Neural progenitor cell (in vitro differentiated cells): ENCODE data around the gene ZNF423. TPM values are rescaled to one million over a fixed set of nuclear protein-coding genes. Genes with fewer than 3 reads are reported as not detected.
A peak's percentile ranks its signal among the peaks of the same experiment; 100 is the strongest.

Experiments
- DNase-seq: peaks from one replicate; pipeline ENCODE4 v3.0.0-alpha.2; 2016; ENCODE audit warnings: low spot score
- H2AFZ ChIP-seq: fragments of 200-600 bp; sonication (generic); replicated peaks from 2 replicates; pipeline ENCODE4 v1.6.1; 2016; ENCODE audit warnings: antibody characterized with exemption
- H3F3A ChIP-seq: fragments of 200-600 bp; sonication (generic); 2 replicates; pipeline ENCODE4 v1.6.1; 2016; ENCODE audit warnings: antibody characterized with exemption, low read depth
- H3K27ac ChIP-seq: fragments of 200-600 bp; sonication (generic); 2 replicates; pipeline ENCODE4 v1.5.1; 2016; ENCODE audit warnings: mild to moderate bottlenecking
- H3K27me3 ChIP-seq: fragments of 200-600 bp; sonication (generic); 2 replicates; pipeline ENCODE4 v1.6.1; 2016; ENCODE audit warnings: mild to moderate bottlenecking, moderate library complexity
- H3K36me3 ChIP-seq: fragments of 200-600 bp; sonication (generic); 2 replicates; pipeline ENCODE4 v1.5.1; 2016
- H3K4me1 ChIP-seq: fragments of 200-600 bp; sonication (generic); 2 replicates; pipeline ENCODE4 v1.6.1; 2016; ENCODE audit warnings: mixed run types
- H3K4me2 ChIP-seq: fragments of 200-600 bp; sonication (generic); 2 replicates; pipeline ENCODE4 v1.6.1; 2016
- H3K4me3 ChIP-seq: fragments of 200-600 bp; sonication (generic); 2 replicates; pipeline ENCODE4 v1.5.1; 2016
- H3K79me2 ChIP-seq: fragments of 200-600 bp; sonication (generic); 2 replicates; pipeline ENCODE4 v1.6.1; 2016; ENCODE audit warnings: low read depth
- H3K9ac ChIP-seq: fragments of 200-600 bp; sonication (generic); 2 replicates; pipeline ENCODE4 v1.6.1; 2016
- H3K9me3 ChIP-seq: fragments of 200-600 bp; sonication (generic); 2 replicates; pipeline ENCODE4 v1.5.1; 2016; ENCODE audit warnings: low read depth
- H4K20me1 ChIP-seq: fragments of 200-600 bp; sonication (generic); 2 replicates; pipeline ENCODE4 v1.6.1; 2016; ENCODE audit warnings: low read depth
- H3K27ac Mint-ChIP-seq: 3 replicates; pipeline ENCODE4 v1.8.0; 2021; ENCODE audit warnings: mixed read lengths
- H3K27me3 Mint-ChIP-seq: 2 replicates; pipeline ENCODE4 v1.8.0; 2022; ENCODE audit warnings: low read depth, mild to moderate bottlenecking, inconsistent platforms, moderate library complexity, mixed read lengths; ENCODE audit not compliant: insufficient read depth
- H3K36me3 Mint-ChIP-seq: 3 replicates; pipeline ENCODE4 v1.8.0; 2021; ENCODE audit warnings: mixed read lengths
- H3K4me1 Mint-ChIP-seq: 3 replicates; pipeline ENCODE4 v1.8.0; 2021; ENCODE audit warnings: mixed read lengths
- H3K4me3 Mint-ChIP-seq: 3 replicates; pipeline ENCODE4 v1.8.0; 2021; ENCODE audit warnings: mild to moderate bottlenecking, moderate library complexity, mixed read lengths
- H3K9me3 Mint-ChIP-seq: 3 replicates; pipeline ENCODE4 v1.8.0; 2020; ENCODE audit warnings: mixed read lengths
- EZH2 ChIP-seq: fragments of 200-600 bp; sonication (generic); IDR thresholded peaks from 2 replicates; pipeline ENCODE4 v1.6.1; 2017; ENCODE audit warnings: antibody characterized with exemption, mild to moderate bottlenecking, moderate library complexity
- EZH2phosphoT487 ChIP-seq: fragments of 200-600 bp; sonication (generic); IDR thresholded peaks from 2 replicates; pipeline ENCODE4 v1.6.1; 2017; ENCODE audit warnings: antibody characterized with exemption
- total RNA-seq: library from RNA; depleted of rRNA; stranded (reverse); fragments of >200 nt; gene quantifications from 2 replicates; pipeline ENCODE4 v1.2.3, GENCODE V29; 2015; ENCODE audit warnings: low replicate concordance
- TF ChIP-seq, protein P1 (sequence below): fragments of 200-600 bp; sonication (generic); IDR thresholded peaks from 2 replicates; pipeline ENCODE4 v1.5.1; 2017; ENCODE audit warnings: antibody characterized with exemption, mild to moderate bottlenecking

ZNF423 gene
- total RNA-seq, 1 donor from 2014 or later, result 21.9 TPM

DNA sequence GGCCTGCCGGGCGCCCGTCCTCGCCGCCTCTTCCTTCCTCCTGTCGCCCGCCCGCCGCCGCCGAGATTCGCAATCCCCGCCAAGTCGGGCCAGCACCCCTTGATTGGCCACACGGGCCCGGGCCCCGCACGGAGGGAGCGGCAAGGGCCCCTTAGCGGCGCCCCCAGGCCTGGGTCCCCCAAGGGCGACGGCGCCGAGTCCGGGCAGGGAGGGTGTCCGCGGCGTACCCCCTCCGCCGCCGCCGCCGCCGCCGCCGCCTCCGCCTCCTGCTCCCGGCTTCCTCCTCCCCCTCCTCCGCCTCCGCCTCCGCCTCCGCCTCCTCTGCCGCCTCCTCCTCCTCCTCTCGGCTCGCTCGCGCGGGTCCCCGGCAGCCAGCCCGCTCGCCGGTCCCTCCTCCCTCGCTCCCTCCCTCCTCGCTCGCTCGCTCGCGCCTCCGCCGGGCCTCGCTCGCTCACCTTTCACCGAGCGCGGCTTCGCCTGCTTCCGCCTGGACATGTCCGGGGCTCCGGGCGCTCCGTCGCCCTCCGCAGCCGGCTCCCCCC, 561 bp downstream of the ZNF423 start:
- H3K27ac Mint-ChIP-seq, result no peak overlapping the region
- H3K9me3 Mint-ChIP-seq, result no peaks in the 10 kb centered on the region
- Histone ChIP-seq H3F3A (peaks cover 55% of the 10 kb centered on the region), H3K4me3 (peak overlapping the region; percentile 96), H3K9ac (no peak overlapping the region), H4K20me1 (peaks cover 41% of the 10 kb centered on the region), H3K36me3 (no peaks in the 10 kb centered on the region), H3K4me2 (peak overlapping the region; percentile 91), H3K9me3 (no peaks in the 10 kb centered on the region), H3K4me1 (peaks cover 47% of the 10 kb centered on the region), H3K79me2 (peaks cover 65% of the 10 kb centered on the region), H3K27ac (peak overlapping the region; percentile 87), H2AFZ (no peak overlapping the region), H3K27me3 (peaks cover 31% of the 10 kb centered on the region)
- H3K4me3 Mint-ChIP-seq, result peak overlapping the region; percentile 77
- peaks cover 13% of the 10 kb centered on the region for H3K27me3 Mint-ChIP-seq
- TF ChIP-seq EZH2phosphoT487 (peak; percentile 33), EZH2 (no peak)
- H3K4me1 Mint-ChIP-seq, result peaks cover 52% of the 10 kb centered on the region
- peak; percentile 96 for DNase-seq
- H3K36me3 Mint-ChIP-seq, result no peaks in the 10 kb centered on the region

DNA sequence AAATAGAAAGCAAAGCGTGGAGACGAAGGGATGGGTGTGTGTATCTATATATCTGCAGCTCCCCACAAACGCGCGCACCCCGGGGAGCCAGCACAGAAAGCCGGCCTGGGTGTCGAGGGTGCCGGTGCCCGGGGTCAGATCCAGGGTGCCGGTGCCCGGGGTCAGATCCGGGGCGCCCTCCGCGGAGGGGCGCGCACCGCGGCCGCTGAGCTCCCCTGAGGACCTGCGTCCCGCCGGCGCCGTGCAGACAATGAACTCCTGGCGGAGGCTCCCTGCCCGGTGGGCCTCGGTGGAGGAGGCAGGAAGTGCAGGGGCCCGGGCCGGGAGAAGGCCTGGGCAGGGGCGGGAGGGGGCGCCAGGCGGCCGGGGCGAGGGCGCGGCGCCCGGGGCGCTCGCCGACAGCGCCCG, 1.1 kb downstream of the ZNF423 start:
- no peak overlapping the region for H3K27ac Mint-ChIP-seq
- H3K36me3 Mint-ChIP-seq, result no peaks in the 10 kb centered on the region
- Histone ChIP-seq H3K9me3 (no peaks in the 10 kb centered on the region), H3K4me3 (peak overlapping the region; percentile 96), H2AFZ (no peak overlapping the region), H3K27ac (peak overlapping the region; percentile 72), H3K4me2 (peak overlapping the region; percentile 91), H4K20me1 (peaks cover 47% of the 10 kb centered on the region), H3K36me3 (no peaks in the 10 kb centered on the region), H3K4me1 (peaks cover 50% of the 10 kb centered on the region), H3K9ac (peak overlapping the region; percentile 49), H3F3A (peaks cover 49% of the 10 kb centered on the region), H3K27me3 (peaks cover 26% of the 10 kb centered on the region), H3K79me2 (peaks cover 70% of the 10 kb centered on the region)
- no peaks in the 10 kb centered on the region for H3K9me3 Mint-ChIP-seq
- H3K27me3 Mint-ChIP-seq, result peaks cover 13% of the 10 kb centered on the region
- peak; percentile 81 for DNase-seq
- TF ChIP-seq EZH2phosphoT487, result no peak
- peak overlapping the region; percentile 95 for H3K4me3 Mint-ChIP-seq
- peaks cover 56% of the 10 kb centered on the region for H3K4me1 Mint-ChIP-seq

DNA sequence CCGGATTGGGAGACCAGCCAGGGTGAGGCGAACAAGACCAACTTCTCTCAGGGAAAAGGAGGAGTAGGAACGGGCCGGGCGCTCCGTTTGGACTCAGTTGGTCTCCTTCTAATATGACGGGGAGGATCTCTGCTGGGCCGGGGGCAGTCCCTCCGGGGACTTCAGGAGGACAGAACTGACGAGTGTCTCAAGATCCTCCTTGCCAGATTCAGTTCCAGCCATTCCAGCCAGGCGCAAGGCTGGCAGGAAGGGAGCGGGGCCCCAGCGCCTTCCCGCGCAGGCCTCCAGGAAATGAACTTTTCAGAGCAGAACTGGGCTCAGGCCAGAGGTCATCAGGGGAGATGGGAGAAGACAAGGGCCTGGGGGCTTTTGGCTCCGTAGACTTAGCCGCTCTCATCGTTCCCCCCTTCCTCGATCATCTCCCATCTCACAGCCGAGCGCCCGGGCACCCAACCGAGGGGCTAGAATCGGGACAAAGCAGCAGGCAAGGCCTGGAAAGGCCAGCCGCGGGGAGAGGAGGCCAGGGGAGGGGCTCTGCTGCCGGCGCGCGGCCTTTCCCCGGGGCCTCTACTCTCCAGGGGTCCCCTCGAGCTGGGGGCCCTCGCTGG, 1.6 kb downstream of the ZNF423 start:
- H3K27me3 ChIP-seq, result peaks cover 21% of the 10 kb centered on the region
- TF ChIP-seq, protein P1, sequence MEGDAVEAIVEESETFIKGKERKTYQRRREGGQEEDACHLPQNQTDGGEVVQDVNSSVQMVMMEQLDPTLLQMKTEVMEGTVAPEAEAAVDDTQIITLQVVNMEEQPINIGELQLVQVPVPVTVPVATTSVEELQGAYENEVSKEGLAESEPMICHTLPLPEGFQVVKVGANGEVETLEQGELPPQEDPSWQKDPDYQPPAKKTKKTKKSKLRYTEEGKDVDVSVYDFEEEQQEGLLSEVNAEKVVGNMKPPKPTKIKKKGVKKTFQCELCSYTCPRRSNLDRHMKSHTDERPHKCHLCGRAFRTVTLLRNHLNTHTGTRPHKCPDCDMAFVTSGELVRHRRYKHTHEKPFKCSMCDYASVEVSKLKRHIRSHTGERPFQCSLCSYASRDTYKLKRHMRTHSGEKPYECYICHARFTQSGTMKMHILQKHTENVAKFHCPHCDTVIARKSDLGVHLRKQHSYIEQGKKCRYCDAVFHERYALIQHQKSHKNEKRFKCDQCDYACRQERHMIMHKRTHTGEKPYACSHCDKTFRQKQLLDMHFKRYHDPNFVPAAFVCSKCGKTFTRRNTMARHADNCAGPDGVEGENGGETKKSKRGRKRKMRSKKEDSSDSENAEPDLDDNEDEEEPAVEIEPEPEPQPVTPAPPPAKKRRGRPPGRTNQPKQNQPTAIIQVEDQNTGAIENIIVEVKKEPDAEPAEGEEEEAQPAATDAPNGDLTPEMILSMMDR, result no peak
- TF ChIP-seq EZH2 (no peak), EZH2phosphoT487 (no peak)
- peak overlapping the region; percentile 44 for H3K27ac ChIP-seq
- peak overlapping the region; percentile 95 for H3K4me3 Mint-ChIP-seq
- peaks cover 52% of the 10 kb centered on the region for H4K20me1 ChIP-seq
- H3K9ac ChIP-seq, result peak overlapping the region; percentile 49
- H2AFZ ChIP-seq, result no peak overlapping the region
- DNase-seq, result peak; percentile 55
- H3K79me2 ChIP-seq, result peaks cover 75% of the 10 kb centered on the region
- no peaks in the 10 kb centered on the region for H3K36me3 ChIP-seq
- no peaks in the 10 kb centered on the region for H3K9me3 Mint-ChIP-seq
- peak overlapping the region; percentile 91 for H3K4me2 ChIP-seq
- H3F3A ChIP-seq, result peaks cover 44% of the 10 kb centered on the region
- peaks cover 2% of the 10 kb centered on the region for H3K36me3 Mint-ChIP-seq
- peak overlapping the region; percentile 99 for H3K27ac Mint-ChIP-seq
- no peaks in the 10 kb centered on the region for H3K9me3 ChIP-seq
- H3K4me1 ChIP-seq, result peaks cover 49% of the 10 kb centered on the region
- peaks cover 56% of the 10 kb centered on the region for H3K4me1 Mint-ChIP-seq
- peak overlapping the region; percentile 96 for H3K4me3 ChIP-seq
- H3K27me3 Mint-ChIP-seq, result peaks cover 13% of the 10 kb centered on the region

DNA sequence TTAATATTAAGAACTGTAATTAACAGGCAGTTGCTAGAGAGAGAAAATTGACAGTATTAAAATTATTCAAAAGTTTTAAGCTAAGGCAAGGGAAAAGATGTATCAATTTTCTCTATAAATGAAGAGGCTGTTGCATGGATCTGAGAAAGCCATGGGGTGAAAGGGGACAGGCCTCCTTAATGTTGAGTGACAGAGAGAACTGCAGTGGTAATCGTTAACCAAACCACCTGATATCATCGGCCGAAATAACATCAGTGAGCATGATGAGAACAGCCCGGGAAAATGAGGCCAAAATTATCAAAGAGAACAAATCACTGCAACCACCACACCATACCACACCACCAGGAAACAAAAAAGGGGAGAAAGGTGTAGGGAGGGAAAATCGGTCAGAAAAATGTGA, 3.6 kb downstream of the ZNF423 start:
- Histone ChIP-seq H3K4me2 (peak overlapping the region; percentile 91), H3F3A (peaks cover 29% of the 10 kb centered on the region), H2AFZ (no peak overlapping the region), H3K27ac (no peak overlapping the region), H3K36me3 (no peaks in the 10 kb centered on the region), H4K20me1 (peaks cover 72% of the 10 kb centered on the region), H3K27me3 (peaks cover under 1% of the 10 kb centered on the region), H3K4me3 (peak overlapping the region; percentile 96), H3K9me3 (no peaks in the 10 kb centered on the region), H3K4me1 (peaks cover 52% of the 10 kb centered on the region), H3K9ac (no peak overlapping the region), H3K79me2 (peaks cover 95% of the 10 kb centered on the region)
- no peaks in the 10 kb centered on the region for H3K9me3 Mint-ChIP-seq
- no peak for DNase-seq
- peak overlapping the region; percentile 89 for H3K4me3 Mint-ChIP-seq
- TF ChIP-seq EZH2phosphoT487 (no peak), EZH2 (no peak)
- TF ChIP-seq, protein P1, result no peak
- peak overlapping the region; percentile 95 for H3K27ac Mint-ChIP-seq
- peaks cover 71% of the 10 kb centered on the region for H3K4me1 Mint-ChIP-seq
- H3K36me3 Mint-ChIP-seq, result peaks cover 2% of the 10 kb centered on the region
- H3K27me3 Mint-ChIP-seq, result peaks cover 9% of the 10 kb centered on the region
